WTC11 (cell line): ENCODE measurements around the gene OBSCN. TPM values are rescaled to one million over a fixed set of nuclear protein-coding genes. Genes with fewer than 3 reads are reported as not detected.

Experiments
- ATAC-seq: fragments of 200-7000 bp; cut with Tn5 transposase; 2 replicates; pipeline ENCODE4 v1.10.0; 2021; ENCODE audit warnings: mild to moderate bottlenecking, moderate library complexity
- CTCF ChIA-PET: fragments of 300-600 bp; sonication (Branson Sonifier 250); formaldehyde crosslinking; loops from one replicate; lab custom pipeline; 2021; ENCODE audit warnings: antibody characterized with exemption; lab: Charles Lee
- POLR2A ChIA-PET: fragments of 350-600 bp; sonication (Branson Sonifier 250); formaldehyde crosslinking; loops from one replicate; lab custom pipeline; 2021; ENCODE audit warnings: antibody characterized with exemption; lab: Charles Lee
- DNase-seq: peaks from one replicate; pipeline ENCODE4 v3.0.0; 2021; ENCODE audit warnings: low spot score
- H3K27ac Mint-ChIP-seq: 2 replicates; pipeline ENCODE4 v1.8.0; 2021; ENCODE audit warnings: mixed read lengths
- H3K27me3 Mint-ChIP-seq: 2 replicates; pipeline ENCODE4 v1.8.0; 2021; ENCODE audit warnings: low read depth, mild to moderate bottlenecking, moderate library complexity, mixed read lengths
- H3K36me3 Mint-ChIP-seq: 2 replicates; pipeline ENCODE4 v1.8.0; 2021; ENCODE audit warnings: mixed read lengths
- H3K4me1 Mint-ChIP-seq: 2 replicates; pipeline ENCODE4 v1.8.0; 2022; ENCODE audit warnings: mixed read lengths
- H3K4me3 Mint-ChIP-seq: 2 replicates; pipeline ENCODE4 v1.8.0; 2021; ENCODE audit warnings: mild to moderate bottlenecking, moderate library complexity, mixed read lengths
- H3K9me3 Mint-ChIP-seq: 2 replicates; pipeline ENCODE4 v1.8.0; 2021; ENCODE audit warnings: mixed read lengths
- ARID4B ChIP-seq: sonication (generic); formaldehyde crosslinking; IDR thresholded peaks from 2 replicates; pipeline ENCODE4 v1.8.0; 2023; ENCODE audit warnings: missing genetic modification reagents, mild to moderate bottlenecking, borderline replicate concordance
- EMX1 ChIP-seq: fragments of 250-450 bp; sonication (Bioruptor Pico); IDR thresholded peaks from 2 replicates; pipeline ENCODE4 v1.8.0; 2021; ENCODE audit warnings: mild to moderate bottlenecking
- FOXJ3 ChIP-seq: sonication (generic); formaldehyde crosslinking; IDR thresholded peaks from 2 replicates; pipeline ENCODE4 v1.9.0; 2021; ENCODE audit warnings: missing genetic modification reagents, mild to moderate bottlenecking, borderline replicate concordance
- HMGA2 ChIP-seq: fragments of 250-450 bp; sonication (Bioruptor Pico); IDR thresholded peaks from 2 replicates; pipeline ENCODE4 v1.4.0; 2021; ENCODE audit warnings: mild to moderate bottlenecking, moderate library complexity
- IRF1 ChIP-seq: sonication (generic); formaldehyde crosslinking; IDR thresholded peaks from 2 replicates; pipeline ENCODE4 v1.8.0; 2023; ENCODE audit warnings: missing genetic modification reagents
- JUN ChIP-seq: sonication (generic); formaldehyde crosslinking; IDR thresholded peaks from 2 replicates; pipeline ENCODE4 v1.8.0; 2023; ENCODE audit warnings: mild to moderate bottlenecking, missing genetic modification reagents
- KAT7 ChIP-seq: sonication (generic); formaldehyde crosslinking; IDR thresholded peaks from 2 replicates; pipeline ENCODE4 v1.8.1; 2023; ENCODE audit warnings: missing genetic modification reagents, mild to moderate bottlenecking, borderline replicate concordance
- MLX ChIP-seq: sonication (generic); formaldehyde crosslinking; IDR thresholded peaks from 2 replicates; pipeline ENCODE4 v1.8.1; 2023; ENCODE audit warnings: mild to moderate bottlenecking, missing genetic modification reagents, moderate library complexity
- NFE2L1 ChIP-seq: sonication (generic); formaldehyde crosslinking; IDR thresholded peaks from 2 replicates; pipeline ENCODE4 v1.8.1; 2023; ENCODE audit warnings: missing genetic modification reagents
- NR3C1 ChIP-seq: sonication (generic); formaldehyde crosslinking; conservative IDR thresholded peaks from 2 replicates; pipeline ENCODE4 v1.8.1; 2023; ENCODE audit warnings: low read depth, mild to moderate bottlenecking, missing genetic modification reagents
- RELA ChIP-seq: sonication (generic); formaldehyde crosslinking; IDR thresholded peaks from 2 replicates; pipeline ENCODE4 v1.8.1; 2022; ENCODE audit warnings: missing genetic modification reagents, mild to moderate bottlenecking, borderline replicate concordance
- TCF7 ChIP-seq: sonication (generic); formaldehyde crosslinking; IDR thresholded peaks from 2 replicates; pipeline ENCODE4 v1.8.0; 2022; ENCODE audit warnings: mild to moderate bottlenecking, low read depth, missing genetic modification reagents, moderate library complexity
- TP53 ChIP-seq: sonication (generic); formaldehyde crosslinking; IDR thresholded peaks from 2 replicates; pipeline ENCODE4 v1.8.1; 2023; ENCODE audit warnings: mild to moderate bottlenecking, missing genetic modification reagents
- ZNF232 ChIP-seq: sonication (generic); formaldehyde crosslinking; IDR thresholded peaks from 2 replicates; pipeline ENCODE4 v1.8.0; 2022; ENCODE audit warnings: mild to moderate bottlenecking, missing genetic modification reagents
- ZNF512 ChIP-seq: sonication (generic); formaldehyde crosslinking; IDR thresholded peaks from 2 replicates; pipeline ENCODE4 v1.8.1; 2022; ENCODE audit warnings: missing genetic modification reagents, borderline replicate concordance
- total RNA-seq: library from RNA; stranded (reverse); gene quantifications from 3 replicates; pipeline ENCODE4 v1.2.3, GENCODE V29; 2021
- TF ChIP-seq, protein P1 (sequence below): sonication (generic); formaldehyde crosslinking; conservative IDR thresholded peaks from 2 replicates; pipeline ENCODE4 v1.8.1; 2023; ENCODE audit warnings: mild to moderate bottlenecking, low read depth, missing genetic modification reagents, moderate library complexity
- TF ChIP-seq, protein P2 (sequence below): sonication (generic); formaldehyde crosslinking; IDR thresholded peaks from 2 replicates; pipeline ENCODE4 v1.8.0; 2022; ENCODE audit warnings: missing genetic modification reagents
- TF ChIP-seq, protein P3 (sequence below): sonication (generic); formaldehyde crosslinking; IDR thresholded peaks from 2 replicates; pipeline ENCODE4 v1.8.1; 2022; ENCODE audit warnings: mild to moderate bottlenecking, moderate library complexity, missing genetic modification reagents
- TF ChIP-seq, protein P4 (sequence below): fragments of 250-450 bp; sonication (Bioruptor Pico); IDR thresholded peaks from 2 replicates; pipeline ENCODE4 v1.9.0; 2021; ENCODE audit warnings: mild to moderate bottlenecking

Gene OBSCN
- total RNA-seq, 1 experiment from 2014 or later, result 38.8 TPM

- TF ChIP-seq HMGA2 (no peak), FOXJ3 (CRISPR knock-in tag) (no peak), NR3C1 (CRISPR knock-in tag) (no peak), NFE2L1 (no peak)
- TF ChIP-seq, protein P1, sequence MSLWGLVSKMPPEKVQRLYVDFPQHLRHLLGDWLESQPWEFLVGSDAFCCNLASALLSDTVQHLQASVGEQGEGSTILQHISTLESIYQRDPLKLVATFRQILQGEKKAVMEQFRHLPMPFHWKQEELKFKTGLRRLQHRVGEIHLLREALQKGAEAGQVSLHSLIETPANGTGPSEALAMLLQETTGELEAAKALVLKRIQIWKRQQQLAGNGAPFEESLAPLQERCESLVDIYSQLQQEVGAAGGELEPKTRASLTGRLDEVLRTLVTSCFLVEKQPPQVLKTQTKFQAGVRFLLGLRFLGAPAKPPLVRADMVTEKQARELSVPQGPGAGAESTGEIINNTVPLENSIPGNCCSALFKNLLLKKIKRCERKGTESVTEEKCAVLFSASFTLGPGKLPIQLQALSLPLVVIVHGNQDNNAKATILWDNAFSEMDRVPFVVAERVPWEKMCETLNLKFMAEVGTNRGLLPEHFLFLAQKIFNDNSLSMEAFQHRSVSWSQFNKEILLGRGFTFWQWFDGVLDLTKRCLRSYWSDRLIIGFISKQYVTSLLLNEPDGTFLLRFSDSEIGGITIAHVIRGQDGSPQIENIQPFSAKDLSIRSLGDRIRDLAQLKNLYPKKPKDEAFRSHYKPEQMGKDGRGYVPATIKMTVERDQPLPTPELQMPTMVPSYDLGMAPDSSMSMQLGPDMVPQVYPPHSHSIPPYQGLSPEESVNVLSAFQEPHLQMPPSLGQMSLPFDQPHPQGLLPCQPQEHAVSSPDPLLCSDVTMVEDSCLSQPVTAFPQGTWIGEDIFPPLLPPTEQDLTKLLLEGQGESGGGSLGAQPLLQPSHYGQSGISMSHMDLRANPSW (CRISPR knock-in tag), result no peak
- TF ChIP-seq, protein P2, sequence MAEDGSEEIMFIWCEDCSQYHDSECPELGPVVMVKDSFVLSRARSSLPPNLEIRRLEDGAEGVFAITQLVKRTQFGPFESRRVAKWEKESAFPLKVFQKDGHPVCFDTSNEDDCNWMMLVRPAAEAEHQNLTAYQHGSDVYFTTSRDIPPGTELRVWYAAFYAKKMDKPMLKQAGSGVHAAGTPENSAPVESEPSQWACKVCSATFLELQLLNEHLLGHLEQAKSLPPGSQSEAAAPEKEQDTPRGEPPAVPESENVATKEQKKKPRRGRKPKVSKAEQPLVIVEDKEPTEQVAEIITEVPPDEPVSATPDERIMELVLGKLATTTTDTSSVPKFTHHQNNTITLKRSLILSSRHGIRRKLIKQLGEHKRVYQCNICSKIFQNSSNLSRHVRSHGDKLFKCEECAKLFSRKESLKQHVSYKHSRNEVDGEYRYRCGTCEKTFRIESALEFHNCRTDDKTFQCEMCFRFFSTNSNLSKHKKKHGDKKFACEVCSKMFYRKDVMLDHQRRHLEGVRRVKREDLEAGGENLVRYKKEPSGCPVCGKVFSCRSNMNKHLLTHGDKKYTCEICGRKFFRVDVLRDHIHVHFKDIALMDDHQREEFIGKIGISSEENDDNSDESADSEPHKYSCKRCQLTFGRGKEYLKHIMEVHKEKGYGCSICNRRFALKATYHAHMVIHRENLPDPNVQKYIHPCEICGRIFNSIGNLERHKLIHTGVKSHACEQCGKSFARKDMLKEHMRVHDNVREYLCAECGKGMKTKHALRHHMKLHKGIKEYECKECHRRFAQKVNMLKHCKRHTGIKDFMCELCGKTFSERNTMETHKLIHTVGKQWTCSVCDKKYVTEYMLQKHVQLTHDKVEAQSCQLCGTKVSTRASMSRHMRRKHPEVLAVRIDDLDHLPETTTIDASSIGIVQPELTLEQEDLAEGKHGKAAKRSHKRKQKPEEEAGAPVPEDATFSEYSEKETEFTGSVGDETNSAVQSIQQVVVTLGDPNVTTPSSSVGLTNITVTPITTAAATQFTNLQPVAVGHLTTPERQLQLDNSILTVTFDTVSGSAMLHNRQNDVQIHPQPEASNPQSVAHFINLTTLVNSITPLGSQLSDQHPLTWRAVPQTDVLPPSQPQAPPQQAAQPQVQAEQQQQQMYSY, result no peak
- Mint-ChIP-seq H3K4me1 (no peaks in the 10 kb centered on the region), H3K4me3 (no peak overlapping the region), H3K9me3 (peaks cover 44% of the 10 kb centered on the region), H3K27me3 (no peaks in the 10 kb centered on the region), H3K36me3 (peaks cover 71% of the 10 kb centered on the region), H3K27ac (no peak overlapping the region)
- ChIA-PET CTCF (no interaction called here), POLR2A (no interaction called here)
- no peak for ATAC-seq
- no peak for DNase-seq
Measured at GRCh38 chr1:228238007-228238406, 30.2 kb downstream of the OBSCN start.

GRCh38 chr1:228238461-228238860 is 30.6 kb downstream of the OBSCN start:
- ATAC-seq (no peak), DNase-seq (no peak)
- H3K9me3 Mint-ChIP-seq, result peaks cover 48% of the 10 kb centered on the region
- no peaks in the 10 kb centered on the region for H3K27me3 Mint-ChIP-seq
- no peak overlapping the region for H3K27ac Mint-ChIP-seq
- H3K4me3 Mint-ChIP-seq, result no peak overlapping the region
- no peaks in the 10 kb centered on the region for H3K4me1 Mint-ChIP-seq
- CTCF ChIA-PET, result no interaction called here
- H3K36me3 Mint-ChIP-seq, result peaks cover 73% of the 10 kb centered on the region
- POLR2A ChIA-PET, result no interaction called here
- TF ChIP-seq TCF7 (CRISPR knock-in tag), result no peak
- no peak for TF ChIP-seq ZNF232 (CRISPR knock-in tag)
- TF ChIP-seq MLX, result no peak
- TF ChIP-seq, protein P3, sequence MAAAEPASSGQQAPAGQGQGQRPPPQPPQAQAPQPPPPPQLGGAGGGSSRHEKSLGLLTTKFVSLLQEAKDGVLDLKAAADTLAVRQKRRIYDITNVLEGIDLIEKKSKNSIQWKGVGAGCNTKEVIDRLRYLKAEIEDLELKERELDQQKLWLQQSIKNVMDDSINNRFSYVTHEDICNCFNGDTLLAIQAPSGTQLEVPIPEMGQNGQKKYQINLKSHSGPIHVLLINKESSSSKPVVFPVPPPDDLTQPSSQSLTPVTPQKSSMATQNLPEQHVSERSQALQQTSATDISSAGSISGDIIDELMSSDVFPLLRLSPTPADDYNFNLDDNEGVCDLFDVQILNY, result no peak
- TF ChIP-seq, protein P4, sequence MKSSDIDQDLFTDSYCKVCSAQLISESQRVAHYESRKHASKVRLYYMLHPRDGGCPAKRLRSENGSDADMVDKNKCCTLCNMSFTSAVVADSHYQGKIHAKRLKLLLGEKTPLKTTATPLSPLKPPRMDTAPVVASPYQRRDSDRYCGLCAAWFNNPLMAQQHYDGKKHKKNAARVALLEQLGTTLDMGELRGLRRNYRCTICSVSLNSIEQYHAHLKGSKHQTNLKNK (CRISPR knock-in tag), result no peak
- no peak for TF ChIP-seq JUN (CRISPR knock-in tag)
- TF ChIP-seq IRF1, result no peak
- no peak for TF ChIP-seq ARID4B (CRISPR knock-in tag)
- no peak for TF ChIP-seq TP53
- no peak for TF ChIP-seq EMX1 (CRISPR knock-in tag)
- no peak for TF ChIP-seq ZNF512 (CRISPR knock-in tag)
- TF ChIP-seq KAT7 (CRISPR knock-in tag), result no peak
- TF ChIP-seq RELA (CRISPR knock-in tag), result no peak
